BLaER1 treated with 17β-estradiol and CSF1 and Interleukin-3, amounts not matched to agents 10 nM and 100 nM (cell line): ENCODE measurements around the gene ZNF512B.

Experiments used
- H3K27ac ChIP-seq, 11 experiments: shearing (Covaris generic); formaldehyde crosslinking; 2 replicates each; pipeline ENCODE4 v1.8.1; 2022
- H3K27me3 ChIP-seq, 11 experiments: shearing (Covaris generic); formaldehyde crosslinking; 2 replicates each; pipeline ENCODE4 v1.8.1; 2022
- H3K36me3 ChIP-seq, 11 experiments: shearing (Covaris generic); formaldehyde crosslinking; 2 replicates each; pipeline ENCODE4 v1.8.1; 2022
- H3K4me1 ChIP-seq, 10 experiments: shearing (Covaris generic); formaldehyde crosslinking; 2 replicates each; pipeline ENCODE4 v1.8.1; 2022
- H3K4me2 ChIP-seq, 11 experiments: shearing (Covaris generic); formaldehyde crosslinking; 2 replicates each; pipeline ENCODE4 v1.8.1; 2022
- H3K4me3 ChIP-seq, 10 experiments: shearing (Covaris generic); formaldehyde crosslinking; 2 replicates each; pipeline ENCODE4 v1.8.1; 2022
- H3K9ac ChIP-seq, 11 experiments: shearing (Covaris generic); formaldehyde crosslinking; 2 replicates each; pipeline ENCODE4 v1.8.1; 2022
- H3K9me3 ChIP-seq, 11 experiments: shearing (Covaris generic); formaldehyde crosslinking; replicated peaks in 1 of 11; 2 replicates each; pipeline ENCODE4 v1.8.1; 2022
- H4K20me1 ChIP-seq, 11 experiments: shearing (Covaris generic); formaldehyde crosslinking; 2 replicates each; pipeline ENCODE4 v1.8.1; 2022
- Cebpa-rat ChIP-seq, 11 experiments: shearing (Covaris generic); IDR thresholded peaks; 2 replicates each; pipeline ENCODE4 v1.8.1; 2022

ZNF512B gene

GRCh38 chr20:64006490-64006889 lies 36.8 kb upstream of the ZNF512B start:
- Histone ChIP-seq H3K27ac (peak overlapping the region in 4 of 11 experiments; percentile 42 to 68 (median 59); a peak in 7 of 22 replicates), H3K4me1 (peaks cover 61 to 98% (median 93%) of the 10 kb centered on the region in 10 experiments), H3K36me3 (peaks cover 46 to 91% (median 76%) of the 10 kb centered on the region in 11 experiments), H4K20me1 (peaks cover 80 to 100% (median 93%) of the 10 kb centered on the region in 11 experiments), H3K4me3 (no peak overlapping the region), H3K9me3 (peaks cover 0 to 13% (median 7%) of the 10 kb centered on the region in 11 experiments; a peak in 14 of 22 replicates), H3K27me3 (no peaks in the 10 kb centered on the region), H3K4me2 (peak overlapping the region; percentile 52 to 92 (median 77)), H3K9ac (peak overlapping the region in 1 of 11 experiments; percentile 58; a peak in 4 of 22 replicates)
- TF ChIP-seq Cebpa-rat (IDR thresholded peaks at IDR 0.05): no peak

GRCh38 chr20:64005394-64005793 lies 35.7 kb upstream of the ZNF512B start:
- H3K9ac ChIP-seq: peak overlapping the region in 5 of 11 experiments; percentile 29 to 58 (median 52); a peak in 7 of 22 replicates
- H3K9me3 ChIP-seq: peaks cover 0 to 5% (median 0%) of the 10 kb centered on the region in 11 experiments; a peak in 2 of 22 replicates
- peak in 3 of 11 experiments; percentile 39 to 48 (median 41); a peak in 3 of 22 replicates for TF ChIP-seq Cebpa-rat (IDR thresholded peaks at IDR 0.05)
- H4K20me1 ChIP-seq: peaks cover 86 to 100% (median 96%) of the 10 kb centered on the region in 11 experiments
- H3K36me3 ChIP-seq: peaks cover 46 to 91% (median 76%) of the 10 kb centered on the region in 11 experiments
- no peak overlapping the region for H3K4me3 ChIP-seq
- peak overlapping the region in 6 of 11 experiments; percentile 9 to 71 (median 47); a peak in 9 of 22 replicates for H3K27ac ChIP-seq
- peaks cover 61 to 96% (median 93%) of the 10 kb centered on the region in 10 experiments for H3K4me1 ChIP-seq
- H3K4me2 ChIP-seq: peak overlapping the region; percentile 52 to 92 (median 77)
- H3K27me3 ChIP-seq: no peaks in the 10 kb centered on the region

DNA sequence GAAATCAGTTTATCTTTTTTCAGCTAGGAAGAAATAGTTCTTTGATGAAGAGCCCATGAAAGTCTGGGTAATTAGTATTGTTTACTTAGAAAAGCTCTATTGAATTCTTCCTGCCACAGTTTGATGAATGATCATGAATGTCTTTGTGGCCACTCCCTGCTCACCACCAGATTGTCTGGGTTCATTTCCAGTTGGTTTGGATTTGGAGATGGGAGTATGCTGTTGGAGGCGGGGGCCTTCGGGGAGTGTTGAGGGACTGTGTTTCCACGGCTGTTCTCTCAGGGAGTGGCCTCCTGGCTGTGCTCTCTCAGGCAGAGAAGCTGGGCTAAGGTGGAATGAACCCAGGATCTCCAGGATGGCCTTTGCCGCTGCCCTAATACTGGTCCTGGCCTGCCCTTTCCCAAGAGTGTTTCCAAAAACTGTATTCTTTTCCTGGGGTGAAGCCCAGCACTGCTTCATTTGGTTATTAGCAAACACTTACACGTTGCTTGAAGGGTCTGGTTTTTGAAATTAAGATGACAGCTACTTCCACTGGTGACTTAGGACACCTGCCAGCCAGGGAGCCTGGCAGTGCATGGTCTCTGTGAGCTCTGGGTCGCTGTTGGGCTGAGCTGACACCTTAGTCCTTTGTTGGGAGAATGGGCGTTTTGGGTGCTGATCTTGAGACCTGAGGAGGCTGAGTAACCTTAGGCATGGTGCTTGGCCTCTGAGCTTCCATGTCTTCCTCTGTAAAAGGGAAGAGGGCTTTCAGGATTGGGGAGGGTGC lies 34.4 kb upstream of the ZNF512B start:
- Histone ChIP-seq H3K9me3 (peaks cover 0 to 5% (median 0%) of the 10 kb centered on the region in 11 experiments; a peak in 2 of 22 replicates), H4K20me1 (peaks cover 73 to 100% (median 87%) of the 10 kb centered on the region in 11 experiments), H3K36me3 (peaks cover 46 to 91% (median 78%) of the 10 kb centered on the region in 11 experiments), H3K9ac (peak overlapping the region in 6 of 11 experiments; percentile 9 to 58 (median 43); a peak in 10 of 22 replicates), H3K4me2 (peak overlapping the region; percentile 52 to 92 (median 77)), H3K27me3 (no peaks in the 10 kb centered on the region), H3K4me1 (peaks cover 53 to 83% (median 80%) of the 10 kb centered on the region in 10 experiments), H3K4me3 (0 out of 20 replicates have a peak overlapping the region, but pooled peaks of 2 of the 10 experiments have one; percentile 2 to 19), H3K27ac (peak overlapping the region in 6 of 11 experiments; percentile 6 to 71 (median 52); a peak in 9 of 22 replicates)
- no peak for TF ChIP-seq Cebpa-rat (IDR thresholded peaks at IDR 0.05)

DNA sequence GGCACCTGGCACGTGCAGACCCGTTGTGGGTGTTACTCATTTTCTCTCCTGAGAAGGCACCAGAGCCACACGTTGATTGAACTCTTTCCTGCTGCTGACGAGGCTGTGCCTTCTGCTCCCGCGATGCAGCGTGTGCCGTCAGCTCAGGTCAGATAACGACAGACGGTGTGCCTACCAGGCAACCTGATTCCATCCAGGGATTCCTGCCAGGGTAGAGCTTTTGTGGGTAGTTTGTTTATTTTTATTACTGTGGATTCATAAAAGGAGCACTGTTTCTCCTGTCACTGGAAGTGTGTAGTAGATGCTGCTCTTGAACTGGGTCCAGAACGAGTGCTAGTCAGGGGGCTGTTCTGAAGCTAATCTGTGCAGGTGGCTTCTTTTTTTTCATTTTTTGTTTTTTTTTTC lies 31.9 kb upstream of the ZNF512B start:
- no peak for TF ChIP-seq Cebpa-rat (IDR thresholded peaks at IDR 0.05)
- Histone ChIP-seq H3K4me1 (peaks cover 38 to 58% (median 56%) of the 10 kb centered on the region in 10 experiments), H4K20me1 (peaks cover 51 to 86% (median 69%) of the 10 kb centered on the region in 11 experiments), H3K36me3 (peaks cover 58 to 98% (median 85%) of the 10 kb centered on the region in 11 experiments), H3K27me3 (no peaks in the 10 kb centered on the region), H3K4me3 (no peak overlapping the region), H3K27ac (no peak overlapping the region), H3K9me3 (no peaks in the 10 kb centered on the region), H3K4me2 (peak overlapping the region in 7 of 11 experiments; percentile 7 to 92 (median 85); a peak in 12 of 22 replicates), H3K9ac (peak overlapping the region in 3 of 11 experiments; percentile 5 to 29 (median 12); a peak in 1 of 22 replicates)

DNA sequence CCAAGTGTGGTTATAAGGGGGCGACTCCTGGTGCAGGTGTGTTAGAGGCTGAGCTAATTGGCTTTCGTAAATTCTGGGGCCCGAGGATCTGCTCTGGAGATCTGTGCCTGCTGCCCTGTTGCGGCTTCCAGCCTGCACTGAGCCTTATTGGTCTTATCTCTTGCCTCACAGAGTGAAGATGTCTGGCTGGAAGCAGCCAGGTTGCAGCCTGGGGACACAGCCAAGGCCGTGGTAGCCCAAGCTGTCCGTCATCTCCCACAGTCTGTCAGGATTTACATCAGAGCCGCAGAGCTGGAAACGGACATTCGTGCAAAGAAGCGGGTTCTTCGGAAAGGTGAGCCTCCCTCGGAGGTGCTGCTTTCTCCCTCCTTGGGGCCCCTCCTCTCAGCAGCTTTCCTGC lies 31.2 kb upstream of the ZNF512B start:
- no peak overlapping the region for H3K27ac ChIP-seq
- H3K4me2 ChIP-seq: peak overlapping the region in 7 of 11 experiments; percentile 7 to 92 (median 85); a peak in 7 of 22 replicates
- peaks cover 65 to 98% (median 85%) of the 10 kb centered on the region in 11 experiments for H3K36me3 ChIP-seq
- no peaks in the 10 kb centered on the region for H3K27me3 ChIP-seq
- H3K4me1 ChIP-seq: peaks cover 31 to 51% (median 49%) of the 10 kb centered on the region in 10 experiments
- TF ChIP-seq Cebpa-rat (IDR thresholded peaks at IDR 0.05): no peak
- H3K9me3 ChIP-seq: no peaks in the 10 kb centered on the region
- H3K4me3 ChIP-seq: no peak overlapping the region
- H3K9ac ChIP-seq: no peak overlapping the region
- H4K20me1 ChIP-seq: peaks cover 44 to 85% (median 62%) of the 10 kb centered on the region in 11 experiments

DNA sequence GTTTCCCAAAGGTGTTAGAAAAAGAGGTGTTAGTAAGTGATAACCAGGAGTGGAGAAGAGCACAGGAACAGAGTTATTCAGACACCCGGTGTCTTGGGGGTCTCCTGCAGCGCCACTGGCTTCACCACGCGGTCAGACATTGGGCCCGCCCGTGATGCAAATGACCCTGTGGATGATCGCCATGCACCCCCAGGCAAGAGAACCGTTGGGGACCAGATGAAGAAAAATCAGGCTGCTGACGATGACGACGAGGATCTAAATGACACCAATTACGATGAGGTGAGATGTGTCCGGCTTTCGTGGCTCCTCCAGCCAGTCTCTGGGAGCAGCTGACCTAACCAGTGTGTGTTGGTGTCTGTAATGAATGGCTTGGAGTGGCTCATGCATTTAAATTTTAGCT lies 13.2 kb upstream of the ZNF512B start:
- no peak for TF ChIP-seq Cebpa-rat (IDR thresholded peaks at IDR 0.05)
- H3K9ac ChIP-seq: peak overlapping the region in 10 of 11 experiments; percentile 69 to 89 (median 83); a peak in 14 of 22 replicates
- peak overlapping the region in 10 of 11 experiments; percentile 89 to 100 (median 98); a peak in 17 of 22 replicates for H3K4me2 ChIP-seq
- H3K4me1 ChIP-seq: peaks cover 38 to 45% (median 43%) of the 10 kb centered on the region in 10 experiments
- no peaks in the 10 kb centered on the region for H3K27me3 ChIP-seq
- peaks cover 0 to 57% (median 31%) of the 10 kb centered on the region in 11 experiments; a peak in 18 of 22 replicates for H4K20me1 ChIP-seq
- peak overlapping the region in 1 of 11 experiments; percentile 20; a peak in 1 of 22 replicates for H3K27ac ChIP-seq
- H3K36me3 ChIP-seq: peaks cover 51 to 58% (median 55%) of the 10 kb centered on the region in 11 experiments
- no peaks in the 10 kb centered on the region for H3K9me3 ChIP-seq
- no peak overlapping the region for H3K4me3 ChIP-seq

DNA sequence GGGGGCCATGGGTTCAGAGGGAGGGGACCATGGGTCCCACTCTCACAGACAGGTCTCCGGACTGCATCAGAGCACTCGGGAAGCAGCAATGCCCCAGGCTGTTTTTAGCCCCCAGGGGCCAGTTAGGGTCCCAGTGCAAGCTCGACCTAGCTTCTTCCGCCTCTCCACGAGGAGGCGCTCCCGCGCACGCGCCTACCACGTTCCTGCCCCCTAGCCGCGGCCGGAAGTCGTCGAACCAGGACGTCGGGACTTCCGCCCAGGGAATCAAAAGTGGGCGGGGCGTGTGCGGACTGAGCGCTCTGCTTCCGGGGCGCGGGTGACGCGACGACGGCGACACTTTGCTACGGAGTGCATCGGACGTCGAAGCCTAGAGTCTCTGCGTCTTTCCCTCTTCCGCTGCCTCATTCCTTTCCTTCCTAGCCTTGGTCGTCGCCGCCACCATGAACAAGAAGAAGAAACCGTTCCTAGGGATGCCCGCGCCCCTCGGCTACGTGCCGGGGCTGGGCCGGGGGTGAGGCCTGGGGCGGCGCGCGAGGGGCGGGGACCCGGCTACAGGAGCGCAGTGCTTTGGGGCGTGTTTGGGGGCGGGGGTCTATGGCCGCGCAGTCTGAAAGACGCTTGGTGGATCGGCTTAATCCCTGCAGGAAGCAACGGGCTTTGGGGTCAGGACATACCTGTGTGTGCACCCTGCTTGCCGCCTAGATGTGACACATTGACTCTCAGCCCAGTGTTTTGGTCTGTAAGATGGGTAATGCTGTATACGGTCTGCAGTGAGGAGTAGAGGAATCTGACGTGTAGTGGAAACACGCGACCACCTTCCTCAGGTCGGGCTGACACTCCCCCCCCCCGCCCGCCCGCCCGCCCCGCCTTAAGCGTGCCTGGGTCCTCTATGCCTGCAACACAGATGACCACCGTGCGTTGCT lies 11.3 kb upstream of the ZNF512B start, which contains the start of gene PRPF6:
Gene PRPF6, plus strand, starts transcription at position 327 of the 923 bp plus-strand sequence. Its CDS starts 114 bp downstream, at position 441.
- peak within 1 kb of the TSS; percentile 70 to 87 (median 79) for H3K27ac ChIP-seq
- H3K4me3 ChIP-seq: peak within 1 kb of the TSS; percentile 78 to 94 (median 86)
- TF ChIP-seq Cebpa-rat (IDR thresholded peaks at IDR 0.05): no peak
- peaks cover 0 to 57% (median 31%) of the 10 kb centered on the region in 11 experiments; a peak in 18 of 22 replicates for H4K20me1 ChIP-seq
- peaks cover 41 to 57% (median 54%) of the 10 kb centered on the region in 10 experiments for H3K4me1 ChIP-seq
- peak within 1 kb of the TSS; percentile 79 to 89 (median 83) for H3K9ac ChIP-seq
- no peaks in the 10 kb centered on the region for H3K27me3 ChIP-seq
- peak within 1 kb of the TSS; percentile 97 to 100 (median 100) for H3K4me2 ChIP-seq
- no peaks in the 10 kb centered on the region for H3K9me3 ChIP-seq
- peaks cover 35 to 39% (median 37%) of the 10 kb centered on the region in 11 experiments for H3K36me3 ChIP-seq
